Thyroid gland (tissue), 4 donors: ENCODE measurements around the gene KIF9. TPM values are rescaled to one million over a fixed set of nuclear protein-coding genes. Genes with fewer than 3 reads are reported as not detected.

Source experiments
- DNase-seq, 2 donors: peaks; one replicate each; pipeline ENCODE4 v3.0.0-alpha.2; 2019
- H3K27ac ChIP-seq, 3 donors: fragments of 200-600 bp; sonication (generic); 1 replicate in 2 of 3; 2 replicates in 1 of 3; pipeline ENCODE4 v1.5.1; 2016 to 2019; ENCODE audit warnings: mild to moderate bottlenecking in 1 of 3, moderate library complexity in 1 of 3
- H3K27me3 ChIP-seq: fragments of 200-600 bp; sonication (generic); one replicate; pipeline ENCODE4 v1.5.1; 2019
- H3K36me3 ChIP-seq, 2 donors: fragments of 200-600 bp; sonication (generic); one replicate each; pipeline ENCODE4 v1.5.1; 2016 to 2019
- H3K4me1 ChIP-seq, 2 donors: fragments of 200-600 bp; sonication (generic); one replicate each; pipeline ENCODE4 v1.5.1; 2017 to 2019
- H3K4me3 ChIP-seq, 3 donors: fragments of 200-600 bp; sonication (generic); replicated peaks in 1 of 3; 1 replicate in 2 of 3; 2 replicates in 1 of 3; pipeline ENCODE4 v1.5.1; 2016; ENCODE audit warnings: mild to moderate bottlenecking in 1 of 3
- H3K9me3 ChIP-seq: fragments of 200-600 bp; sonication (generic); one replicate; pipeline ENCODE4 v1.5.1; 2017
- POLR2A ChIP-seq, 2 donors: fragments of 450-650 bp; IDR thresholded peaks; one replicate each; pipeline ENCODE4 v1.6.1; 2017; ENCODE audit warnings: antibody characterized with exemption in 2 of 2, mild to moderate bottlenecking in 2 of 2, moderate library complexity in 1 of 2
- whole genome bisulfite sequencing, 2 donors: methylation state at CpG; one replicate each; pipeline ENCODE4 v1.1.5; 2017; 5-methylcytosine and 5-hydroxymethylcytosine counted together
- intact Hi-C: fragments of 100-400 bp; cut with DNase I; formaldehyde crosslinking; loops from one replicate; pipeline ENCODE4 v1.15.1; 2023
- total RNA-seq, 4 donors: library from RNA; depleted of rRNA; stranded (reverse); fragments of >200 nt; gene quantifications; one replicate each; pipeline ENCODE4 v1.2.3, GENCODE V29; 2016
- TF ChIP-seq, protein P1 (sequence below), 6 experiments: fragments of 200-600 bp in 3 of 6; fragments of 450-650 bp in 3 of 6; sonication (generic) in 3 of 6; IDR thresholded peaks; one replicate each; pipeline ENCODE4 v1.5.1; 2016 to 2019; ENCODE audit warnings: antibody characterized with exemption in 6 of 6, mild to moderate bottlenecking in 2 of 6, inconsistent platforms in 1 of 6, moderate library complexity in 1 of 6

KIF9 gene
- total RNA-seq, 4 donors from 2014 or later: 14.8 to 43.1 (median 23.8) TPM

DNA sequence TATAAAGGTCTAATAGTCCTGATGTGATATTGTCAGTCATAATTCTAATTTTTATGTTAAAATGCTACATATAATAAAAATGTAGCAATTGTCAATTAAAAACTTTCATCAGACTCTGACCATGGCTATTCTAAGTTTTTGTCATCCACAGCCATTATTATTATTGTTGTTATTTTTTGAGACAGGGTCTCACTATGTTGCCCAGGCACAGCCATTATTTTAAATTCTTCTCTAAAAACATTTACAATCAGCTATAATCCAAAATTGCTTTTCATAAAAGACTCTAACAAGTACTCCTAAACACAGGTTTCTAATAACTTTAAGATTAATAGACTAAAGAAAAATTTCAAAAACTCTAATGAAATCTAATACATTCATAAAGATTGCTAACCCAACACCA lies 77.7 kb downstream of the KIF9 start:
- H3K36me3 ChIP-seq: no peaks in the 10 kb centered on the region
- no peak overlapping the region for H3K4me3 ChIP-seq
- no peak for TF ChIP-seq POLR2A (IDR thresholded peaks at IDR 0.05)
- TF ChIP-seq, protein P1, sequence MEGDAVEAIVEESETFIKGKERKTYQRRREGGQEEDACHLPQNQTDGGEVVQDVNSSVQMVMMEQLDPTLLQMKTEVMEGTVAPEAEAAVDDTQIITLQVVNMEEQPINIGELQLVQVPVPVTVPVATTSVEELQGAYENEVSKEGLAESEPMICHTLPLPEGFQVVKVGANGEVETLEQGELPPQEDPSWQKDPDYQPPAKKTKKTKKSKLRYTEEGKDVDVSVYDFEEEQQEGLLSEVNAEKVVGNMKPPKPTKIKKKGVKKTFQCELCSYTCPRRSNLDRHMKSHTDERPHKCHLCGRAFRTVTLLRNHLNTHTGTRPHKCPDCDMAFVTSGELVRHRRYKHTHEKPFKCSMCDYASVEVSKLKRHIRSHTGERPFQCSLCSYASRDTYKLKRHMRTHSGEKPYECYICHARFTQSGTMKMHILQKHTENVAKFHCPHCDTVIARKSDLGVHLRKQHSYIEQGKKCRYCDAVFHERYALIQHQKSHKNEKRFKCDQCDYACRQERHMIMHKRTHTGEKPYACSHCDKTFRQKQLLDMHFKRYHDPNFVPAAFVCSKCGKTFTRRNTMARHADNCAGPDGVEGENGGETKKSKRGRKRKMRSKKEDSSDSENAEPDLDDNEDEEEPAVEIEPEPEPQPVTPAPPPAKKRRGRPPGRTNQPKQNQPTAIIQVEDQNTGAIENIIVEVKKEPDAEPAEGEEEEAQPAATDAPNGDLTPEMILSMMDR (IDR thresholded peaks at IDR 0.05): no peak
- intact Hi-C loops: no loop called here
- no peak overlapping the region for H3K27ac ChIP-seq
- H3K27me3 ChIP-seq: no peaks in the 10 kb centered on the region
- no peak for DNase-seq
- no peaks in the 10 kb centered on the region for H3K4me1 ChIP-seq
- no peaks in the 10 kb centered on the region for H3K9me3 ChIP-seq

- Histone ChIP-seq H3K27ac (no peak overlapping the region), H3K9me3 (no peaks in the 10 kb centered on the region), H3K27me3 (no peaks in the 10 kb centered on the region), H3K4me3 (no peak overlapping the region), H3K36me3 (no peaks in the 10 kb centered on the region), H3K4me1 (no peaks in the 10 kb centered on the region)
- intact Hi-C loops: no loop called here
- 95% methylated on average over 3 of the region's 3 CpGs for WGBS, 2 donors
- TF ChIP-seq, protein P1 (IDR thresholded peaks at IDR 0.05): no peak
- no peak for TF ChIP-seq POLR2A (IDR thresholded peaks at IDR 0.05)
- no peak for DNase-seq
These were observed 80.1 kb downstream of the KIF9 start for GRCh38 chr3:47202542-47202941.

- no peak for TF ChIP-seq POLR2A (IDR thresholded peaks at IDR 0.05)
- TF ChIP-seq, protein P1 (IDR thresholded peaks at IDR 0.05): no peak
- WGBS, 2 donors: 38 to 55% methylated on average over 3 of the region's 3 CpGs
These were observed 85.3 kb downstream of the KIF9 start for GRCh38 chr3:47197287-47197686.

DNA sequence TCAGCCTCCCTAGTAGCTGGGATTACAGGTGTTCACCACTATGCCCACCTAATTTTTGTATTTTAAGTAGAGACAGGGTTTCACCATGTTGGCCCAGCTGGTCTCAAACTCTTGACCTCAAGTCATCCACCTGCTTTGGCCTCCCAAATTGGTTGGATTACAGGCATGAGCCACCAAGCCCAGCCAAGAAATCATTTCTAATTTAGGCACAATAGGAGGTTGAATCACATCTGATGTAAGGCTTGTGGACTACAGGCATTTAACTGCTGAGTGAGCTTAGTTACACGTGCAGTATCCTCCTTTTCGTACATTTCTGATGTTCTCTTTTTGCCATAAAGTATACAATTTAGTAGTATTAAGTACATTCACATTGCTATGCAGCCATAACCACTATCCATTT lies 87.6 kb downstream of the KIF9 start:
- no peak for TF ChIP-seq POLR2A (IDR thresholded peaks at IDR 0.05)
- TF ChIP-seq, protein P1 (IDR thresholded peaks at IDR 0.05): no peak
- Histone ChIP-seq H3K9me3 (no peaks in the 10 kb centered on the region), H3K36me3 (no peaks in the 10 kb centered on the region), H3K4me1 (no peaks in the 10 kb centered on the region), H3K27ac (no peak overlapping the region), H3K4me3 (no peak overlapping the region), H3K27me3 (no peaks in the 10 kb centered on the region)
- intact Hi-C loops: no loop called here
- DNase-seq: no peak
- WGBS, 2 donors: 93 to 97% methylated on average over 2 of the region's 2 CpGs

More at GRCh38 chr3:47197287-47197686, 85.3 kb downstream of the KIF9 start:
- no peaks in the 10 kb centered on the region for H3K36me3 ChIP-seq
- H3K9me3 ChIP-seq: no peaks in the 10 kb centered on the region
- H3K4me3 ChIP-seq: no peak overlapping the region
- no peak for DNase-seq
- H3K4me1 ChIP-seq: no peaks in the 10 kb centered on the region
- H3K27ac ChIP-seq: no peak overlapping the region
- intact Hi-C loops: no loop called here
- no peaks in the 10 kb centered on the region for H3K27me3 ChIP-seq

GRCh38 chr3:47193871-47194859 lies 88.4 kb downstream of the KIF9 start:
- WGBS, 2 donors: 95 to 96% methylated on average over 4 of the region's 4 CpGs
- TF ChIP-seq, protein P1 (IDR thresholded peaks at IDR 0.05): no peak
- TF ChIP-seq POLR2A (IDR thresholded peaks at IDR 0.05): no peak
- no peaks in the 10 kb centered on the region for H3K4me1 ChIP-seq
- no peak for DNase-seq
- H3K27ac ChIP-seq: no peak overlapping the region
- intact Hi-C loops: no loop called here
- H3K9me3 ChIP-seq: no peaks in the 10 kb centered on the region
- no peak overlapping the region for H3K4me3 ChIP-seq
- H3K27me3 ChIP-seq: no peaks in the 10 kb centered on the region
- no peaks in the 10 kb centered on the region for H3K36me3 ChIP-seq
